Measurements from ENCODE around the gene SYTL2. TPM values are rescaled to one million over a fixed set of nuclear protein-coding genes. Genes with fewer than 3 reads are reported as not detected.

SYTL2 gene
- total and polyA plus RNA-seq, 8 donors = 21.3 to 63.3 (median 45.0) TPM

GRCh38 chr11:85755285-85755684, 55.7 kb downstream of the SYTL2 start:
- intact Hi-C loops (cut with DNase I) = no loop called here
- Histone ChIP-seq H3K36me3 (no peaks in the 10 kb centered on the region), H3K27ac (no peak overlapping the region), H3K4me3 (no peak overlapping the region), H3K9me3 (no peaks in the 10 kb centered on the region), H3K27me3 (no peaks in the 10 kb centered on the region), H3K4me1 (peaks cover 7 to 12% of the 10 kb centered on the region in 2 donors)
- no peak for DNase-seq
- no peak for ATAC-seq
- TF ChIP-seq CTCF (IDR thresholded peaks at IDR 0.05) = no peak

GRCh38 chr11:85752890-85753581, 57.9 kb downstream of the SYTL2 start:
- Histone ChIP-seq H3K36me3 (no peaks in the 10 kb centered on the region), H3K27ac (no peak overlapping the region), H3K27me3 (no peaks in the 10 kb centered on the region), H3K9me3 (no peaks in the 10 kb centered on the region), H3K4me3 (no peak overlapping the region), H3K4me1 (peaks cover 12 to 17% of the 10 kb centered on the region in 2 donors)
- DNase-seq = no peak
- peak; percentile 20 for ATAC-seq
- intact Hi-C loops (cut with DNase I) = no loop called here
- TF ChIP-seq CTCF (IDR thresholded peaks at IDR 0.05) = no peak

GRCh38 chr11:85752201-85752889, 58.6 kb downstream of the SYTL2 start:
- intact Hi-C loops (cut with DNase I) = no loop called here
- TF ChIP-seq CTCF (IDR thresholded peaks at IDR 0.05) = no peak
- Histone ChIP-seq H3K27ac (no peak overlapping the region), H3K9me3 (no peaks in the 10 kb centered on the region), H3K36me3 (no peaks in the 10 kb centered on the region), H3K27me3 (no peaks in the 10 kb centered on the region), H3K4me3 (no peak overlapping the region), H3K4me1 (peaks cover 12 to 17% of the 10 kb centered on the region in 2 donors)
- DNase-seq (no peak), ATAC-seq (no peak)

GRCh38 chr11:85751724-85752123, 59.2 kb downstream of the SYTL2 start:
- Histone ChIP-seq H3K4me3 (no peak overlapping the region), H3K36me3 (no peaks in the 10 kb centered on the region), H3K9me3 (no peaks in the 10 kb centered on the region), H3K27me3 (no peaks in the 10 kb centered on the region), H3K27ac (no peak overlapping the region), H3K4me1 (peaks cover 12 to 17% of the 10 kb centered on the region in 2 donors)
- intact Hi-C loops (cut with DNase I) = no loop called here
- ATAC-seq (no peak), DNase-seq (no peak)
- TF ChIP-seq CTCF (IDR thresholded peaks at IDR 0.05) = no peak

GRCh38 chr11:85750646-85751045, 60.3 kb downstream of the SYTL2 start:
- no peaks in the 10 kb centered on the region for H3K27me3 ChIP-seq
- no peak for DNase-seq
- peaks cover 12 to 17% of the 10 kb centered on the region in 2 donors for H3K4me1 ChIP-seq
- no peak overlapping the region for H3K4me3 ChIP-seq
- H3K9me3 ChIP-seq = no peaks in the 10 kb centered on the region
- no peak overlapping the region for H3K27ac ChIP-seq
- intact Hi-C loops (cut with DNase I) = no loop called here
- no peaks in the 10 kb centered on the region for H3K36me3 ChIP-seq
- ATAC-seq = no peak
- TF ChIP-seq CTCF (IDR thresholded peaks at IDR 0.05) = no peak

All from left lung (tissue), 10 donors.